Measurements from ENCODE around the gene FRMPD4.

Gene FRMPD4

DNA sequence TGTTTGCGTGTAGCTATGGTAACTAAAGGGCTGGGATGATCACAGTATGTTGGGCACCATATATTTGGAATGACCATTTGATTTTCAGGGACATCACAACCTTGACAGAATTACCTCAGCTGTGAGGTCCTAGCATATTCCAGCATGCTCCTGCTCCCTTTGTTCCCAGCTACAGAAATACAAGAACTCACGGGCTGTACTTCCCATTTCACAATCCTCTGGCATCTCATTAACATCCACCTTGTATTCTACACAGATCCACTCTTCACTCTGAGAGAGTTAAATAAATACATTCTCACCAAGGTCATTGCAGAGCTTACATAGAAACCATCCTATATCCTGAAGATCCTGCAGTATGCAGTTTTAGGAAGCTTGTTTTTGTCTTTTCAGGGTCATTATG, 169.7 kb downstream of the FRMPD4 start:
- DNase-seq = no peak

DNA sequence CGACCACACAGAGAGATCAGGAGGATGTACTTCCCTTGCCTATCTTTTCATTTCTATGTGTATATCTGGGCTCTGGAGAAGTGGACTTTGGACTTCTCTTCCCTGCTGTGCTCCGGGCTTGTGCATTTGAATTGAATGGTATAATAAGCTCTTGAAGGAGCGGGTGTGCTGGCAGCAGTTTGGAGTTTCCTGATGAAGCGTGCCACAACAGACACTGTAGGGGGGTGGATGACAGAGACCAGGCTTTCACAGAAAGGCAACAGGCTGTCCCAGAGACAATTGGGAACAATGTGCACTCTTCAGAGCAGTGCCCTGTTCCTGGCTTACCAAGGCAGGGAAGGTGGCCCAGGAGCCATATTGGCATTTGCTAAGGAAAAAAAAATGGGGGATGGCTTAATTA, 170.1 kb downstream of the FRMPD4 start:
- no peak for DNase-seq

DNA sequence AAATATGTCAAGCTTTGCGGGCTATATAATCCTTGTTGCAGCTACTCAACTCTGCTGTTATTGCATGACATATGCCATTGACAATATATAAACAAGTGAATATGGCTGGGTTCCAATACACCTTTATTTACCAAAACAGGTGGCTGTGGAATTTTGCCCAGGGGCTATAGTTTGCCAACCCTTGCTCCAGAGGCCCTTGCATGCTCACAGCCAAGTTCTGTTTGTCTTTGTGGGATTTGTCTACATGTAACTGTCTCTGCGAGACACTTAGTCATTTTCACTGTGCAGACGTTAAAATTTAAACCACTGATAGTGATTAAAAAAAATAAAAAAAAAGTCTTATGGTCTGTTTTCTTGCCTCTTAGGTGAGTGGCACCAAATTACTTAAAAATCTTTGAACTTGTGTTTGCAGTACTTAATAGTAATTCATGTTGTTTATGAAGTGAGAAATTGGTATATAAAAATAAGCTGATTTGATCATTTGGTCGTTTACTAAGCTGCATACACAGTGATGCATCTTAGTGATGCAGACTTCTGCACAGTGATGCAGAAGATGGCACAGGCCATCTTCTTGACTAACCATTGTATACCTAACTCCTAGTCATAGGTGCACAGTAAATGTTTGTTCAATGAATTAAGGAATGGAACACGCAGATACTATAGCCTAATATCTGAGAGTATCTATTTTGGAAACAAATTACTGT, 170.9 kb downstream of the FRMPD4 start:
- no peak for DNase-seq

DNA sequence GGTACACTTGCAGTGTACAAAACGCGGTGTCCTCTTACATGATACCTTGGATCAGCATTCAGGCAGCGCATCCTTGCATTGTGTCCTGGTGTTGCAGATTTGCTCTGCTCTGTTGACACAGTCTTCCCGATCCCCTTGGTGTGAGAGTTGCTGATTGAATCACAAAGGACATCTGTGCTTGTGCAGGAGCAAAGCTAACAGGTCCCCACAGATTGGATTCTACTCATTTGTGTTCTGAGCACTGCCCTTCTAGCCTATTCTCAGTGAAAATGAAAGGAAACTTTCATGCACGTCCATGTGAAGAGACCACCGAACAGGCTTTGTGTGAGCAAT, 171.4 kb downstream of the FRMPD4 start:
- DNase-seq = no peak

DNA sequence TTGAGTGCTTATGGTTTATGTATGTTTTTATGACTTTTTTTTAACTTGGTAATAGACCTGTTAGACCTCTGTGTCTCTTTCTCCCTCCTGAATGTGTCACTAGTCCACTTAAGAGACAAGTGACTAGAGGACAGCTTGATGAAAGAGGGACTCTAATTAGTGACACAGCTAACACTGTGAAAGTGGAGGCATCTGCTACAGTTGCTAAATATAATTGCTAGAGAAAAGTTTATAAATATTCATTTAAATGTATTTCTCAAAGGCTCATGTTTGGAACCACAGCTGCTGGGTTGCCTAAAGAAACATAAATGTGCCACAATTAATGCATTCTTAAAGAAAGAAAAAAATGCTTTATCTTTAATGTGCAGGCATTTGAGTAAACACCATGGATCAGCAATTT, 176.4 kb downstream of the FRMPD4 start:
- DNase-seq = no peak

DNA sequence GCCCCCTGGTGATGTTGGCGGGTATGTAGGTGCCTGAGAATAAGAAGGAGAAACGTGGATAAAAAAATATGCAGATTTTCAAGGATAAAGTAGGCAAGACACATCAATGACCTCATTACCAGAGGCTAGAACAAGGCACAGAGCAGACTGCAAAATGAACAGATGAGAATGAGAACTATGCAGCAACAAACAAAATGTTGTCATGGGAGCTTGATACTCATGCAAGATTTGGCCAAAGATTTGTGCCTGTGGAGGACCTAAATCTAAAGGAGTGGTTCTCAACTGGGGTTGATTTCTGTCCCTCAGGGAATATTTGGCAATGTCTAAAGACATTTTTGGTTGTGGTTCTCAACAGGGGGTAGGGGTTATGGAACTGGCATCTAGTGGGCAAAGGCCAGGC, 177.3 kb downstream of the FRMPD4 start:
- no peak for DNase-seq

DNA sequence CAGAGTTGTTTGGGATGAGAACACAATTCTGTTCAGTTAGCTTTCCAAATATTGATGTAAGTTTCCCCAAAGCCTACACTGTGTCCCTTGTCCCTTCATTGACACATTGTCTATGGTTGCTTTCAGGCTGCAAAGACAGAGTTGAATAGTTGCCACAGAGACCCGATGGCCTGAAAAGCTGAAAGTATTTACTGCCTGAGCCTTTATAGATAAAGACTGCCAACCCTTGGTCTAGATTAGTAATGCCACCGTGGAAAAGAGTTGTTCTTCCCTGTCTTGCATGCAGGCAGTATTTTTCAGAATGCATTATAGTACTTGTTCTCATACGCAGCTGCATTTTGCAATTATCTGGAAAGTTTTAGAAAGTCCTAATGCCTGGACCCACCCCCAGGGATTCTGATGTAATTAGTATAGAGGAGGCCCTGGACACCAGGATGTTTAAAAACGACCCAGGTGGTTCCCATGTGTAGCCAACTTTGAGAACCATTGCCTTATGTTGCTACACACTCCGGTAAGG, 180.8 kb downstream of the FRMPD4 start:
- no peak for DNase-seq

DNA sequence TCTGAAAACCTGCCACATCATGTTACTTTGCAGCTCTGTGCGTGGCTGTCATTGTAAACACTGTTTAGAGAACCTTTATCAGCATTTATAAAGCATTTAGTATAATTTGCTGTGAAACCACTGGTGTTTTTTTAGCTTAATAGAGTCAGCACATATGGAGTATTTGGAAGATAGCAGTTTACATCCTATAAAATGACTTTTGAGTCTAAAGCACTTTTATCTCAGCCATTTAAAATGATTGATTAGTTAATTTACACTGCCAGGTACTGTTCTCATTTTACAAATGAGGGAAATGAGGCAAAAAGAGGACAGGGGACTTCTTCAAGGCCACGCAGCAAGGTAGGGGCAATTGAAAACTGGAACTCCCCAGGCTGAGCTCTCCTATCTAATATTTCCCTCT, 181.7 kb downstream of the FRMPD4 start:
- DNase-seq = no peak

DNA sequence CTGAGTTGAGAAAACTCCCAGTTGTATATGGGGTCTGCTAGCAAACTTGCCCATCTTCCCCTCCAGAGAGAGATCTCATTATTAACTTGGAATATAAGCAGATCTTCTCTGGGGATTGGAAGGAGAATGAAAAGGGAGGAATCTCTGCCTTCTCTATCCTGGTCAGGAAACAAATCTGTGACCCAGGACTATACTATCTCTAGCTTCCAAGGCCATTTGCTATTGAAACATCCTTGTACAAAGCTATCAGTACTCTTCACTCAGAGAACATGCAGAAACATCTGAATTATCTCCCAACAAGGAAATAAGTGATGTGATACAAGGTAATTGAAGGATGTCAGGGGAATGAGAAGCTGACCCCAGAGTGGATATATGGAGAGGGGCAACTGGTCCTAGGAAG, 183.8 kb downstream of the FRMPD4 start:
- no peak for DNase-seq

DNA sequence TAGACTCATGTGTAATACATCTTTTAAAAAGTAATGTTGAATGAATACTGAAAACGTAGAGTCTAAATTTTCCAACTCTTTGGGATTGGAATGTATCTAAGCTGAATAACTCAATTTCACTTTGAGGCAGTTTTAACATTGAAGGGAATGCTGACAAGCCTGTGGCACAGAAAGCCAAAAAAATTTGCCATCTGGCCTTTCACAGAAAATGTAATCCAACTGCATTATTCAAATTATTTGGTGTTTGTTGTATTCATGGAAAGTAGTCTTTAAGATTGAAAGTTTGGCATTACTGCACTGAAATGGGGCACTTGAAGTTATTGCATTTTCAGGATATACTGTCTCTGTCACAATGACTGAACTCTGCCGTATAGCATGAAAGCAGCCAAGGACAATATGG, 186.9 kb downstream of the FRMPD4 start:
- DNase-seq = no peak

DNA sequence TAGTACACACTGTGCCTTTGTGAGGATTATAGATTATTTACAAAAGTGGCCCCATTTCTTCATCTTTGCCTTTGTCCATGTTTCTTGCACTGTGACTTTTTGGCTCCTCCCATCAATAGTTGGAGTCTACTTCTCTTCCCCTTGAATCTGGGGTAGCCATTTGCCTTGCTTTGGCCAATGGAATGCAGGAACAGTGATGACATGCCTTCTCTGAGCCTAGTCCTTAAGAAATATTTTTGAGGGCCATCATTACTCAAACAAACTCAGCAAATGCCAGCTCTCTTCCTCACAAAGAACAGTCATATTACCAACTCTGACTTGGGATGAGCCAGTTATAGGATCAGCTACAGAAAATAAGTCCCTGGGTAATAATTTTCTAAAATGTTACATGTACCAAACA, 189.6 kb downstream of the FRMPD4 start:
- no peak for DNase-seq

DNA sequence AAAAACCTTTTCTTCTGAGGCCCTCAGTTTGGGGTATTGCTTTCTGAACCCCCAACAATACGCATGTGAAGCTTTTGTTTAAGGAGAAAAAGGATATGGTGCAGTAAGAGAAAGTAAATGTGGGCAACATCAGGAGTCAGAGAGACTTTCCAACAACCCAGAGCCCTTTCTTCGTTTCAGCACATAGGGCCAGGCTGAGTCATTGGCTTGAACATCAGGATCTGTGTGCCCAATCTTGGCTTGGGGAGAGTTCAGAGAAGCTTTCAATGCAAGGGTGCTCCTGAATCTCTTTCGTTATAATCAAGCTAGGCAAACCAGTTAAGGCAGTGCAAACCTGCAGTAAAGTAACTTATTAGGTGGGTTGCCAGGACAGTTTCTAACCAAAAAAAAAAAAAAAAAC, 191.2 kb downstream of the FRMPD4 start:
- DNase-seq = no peak

DNA sequence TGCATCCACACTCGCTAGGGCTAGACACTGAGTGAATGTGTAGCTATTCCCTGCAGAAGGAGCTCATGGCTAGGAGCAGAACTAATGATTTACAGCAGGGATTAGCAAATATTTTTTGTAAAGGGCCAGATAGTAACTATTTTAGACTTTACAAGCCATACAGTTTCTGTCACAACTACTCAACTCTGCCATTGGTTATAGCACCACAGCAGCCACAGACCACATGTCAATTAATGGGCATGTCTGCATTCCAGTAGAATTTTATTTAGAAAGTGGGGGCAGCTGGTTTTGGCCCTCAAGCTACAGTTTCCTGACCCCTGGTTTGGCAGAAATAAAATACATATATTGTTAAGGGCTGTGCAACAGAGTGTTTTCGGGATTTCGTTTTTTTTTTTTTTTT, 192.6 kb downstream of the FRMPD4 start:
- DNase-seq = no peak

DNA sequence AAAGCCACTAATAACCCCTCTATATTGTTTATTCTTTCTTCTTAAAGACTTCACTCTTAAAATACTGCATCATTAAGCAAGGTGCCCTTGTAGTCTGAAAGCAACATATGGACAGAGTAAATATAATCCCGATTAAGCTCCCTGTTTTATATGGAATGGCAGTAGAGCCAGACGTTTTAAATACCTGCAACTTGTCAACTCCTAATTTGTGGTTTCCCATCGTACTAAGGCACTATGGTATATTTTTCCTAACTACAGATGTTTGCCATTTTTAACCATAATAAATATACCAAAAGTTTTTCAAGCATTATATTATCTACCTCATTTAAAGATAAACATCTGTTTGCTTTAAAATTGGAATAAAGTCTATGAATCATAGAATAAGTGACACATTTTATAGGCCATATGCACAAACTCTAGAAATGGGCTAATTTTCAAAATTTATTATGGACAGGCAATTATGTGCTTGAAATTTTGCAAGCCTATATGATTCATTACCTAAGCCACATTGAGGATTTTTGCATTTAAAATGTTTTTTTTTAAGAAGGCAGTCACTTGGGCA, 194.6 kb downstream of the FRMPD4 start:
- no peak for DNase-seq

DNA sequence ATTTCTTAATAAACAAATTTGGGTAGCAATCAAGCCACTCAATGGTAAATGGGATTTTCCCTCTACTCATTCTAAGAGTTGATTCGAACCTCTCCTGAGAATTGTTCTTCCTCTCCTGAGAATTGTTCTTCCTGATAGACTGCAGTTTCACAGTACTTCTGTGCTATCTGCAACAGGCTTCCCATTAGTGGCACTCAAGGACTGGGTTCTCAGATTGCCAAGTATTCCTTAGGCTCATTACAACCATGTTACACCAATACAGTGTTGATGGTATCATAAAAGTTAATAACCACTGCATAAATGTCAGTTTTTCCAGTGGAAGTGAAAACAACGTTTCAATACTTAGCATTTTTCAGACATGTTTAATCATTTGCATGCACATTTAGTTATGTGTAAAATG, 201.6 kb downstream of the FRMPD4 start:
- DNase-seq = no peak

DNA sequence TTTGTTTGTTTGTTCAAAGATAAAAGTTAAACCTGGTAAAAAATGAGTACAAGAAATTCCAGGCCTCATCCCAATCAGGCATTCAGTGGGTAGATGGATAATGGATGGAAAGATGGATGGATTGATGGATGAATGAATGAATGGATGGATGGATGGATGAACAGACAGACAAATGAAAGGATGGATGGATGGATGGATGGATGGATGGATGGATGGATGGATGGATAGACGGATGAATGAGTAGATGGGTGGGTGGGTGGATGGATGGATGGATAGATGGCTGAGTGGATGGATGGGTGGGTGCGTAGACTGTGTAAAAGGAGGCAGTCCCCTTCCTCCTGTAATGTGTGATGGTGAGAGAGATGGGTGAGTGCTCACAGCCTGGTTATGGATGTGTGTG, 206.7 kb downstream of the FRMPD4 start:
- no peak for DNase-seq

DNA sequence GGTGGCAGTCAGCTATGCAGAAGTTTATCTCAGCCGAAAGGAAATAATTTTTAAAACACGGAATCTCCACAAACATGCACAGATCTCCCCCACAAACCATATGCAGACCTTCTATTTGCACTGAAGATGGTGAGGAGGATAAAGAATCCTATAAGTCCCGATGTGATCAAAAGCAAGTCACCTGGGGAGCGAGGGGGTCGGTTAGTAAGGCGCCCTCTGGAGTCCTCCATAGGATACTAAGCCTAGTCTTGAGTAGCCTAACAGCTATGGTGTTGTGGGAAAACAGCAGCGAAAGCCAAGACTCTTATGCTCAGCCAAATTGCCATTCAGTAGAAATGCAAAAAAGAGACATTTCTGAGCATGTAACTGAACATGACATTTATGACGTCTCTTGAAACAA, 210.9 kb downstream of the FRMPD4 start:
- no peak for DNase-seq

DNA sequence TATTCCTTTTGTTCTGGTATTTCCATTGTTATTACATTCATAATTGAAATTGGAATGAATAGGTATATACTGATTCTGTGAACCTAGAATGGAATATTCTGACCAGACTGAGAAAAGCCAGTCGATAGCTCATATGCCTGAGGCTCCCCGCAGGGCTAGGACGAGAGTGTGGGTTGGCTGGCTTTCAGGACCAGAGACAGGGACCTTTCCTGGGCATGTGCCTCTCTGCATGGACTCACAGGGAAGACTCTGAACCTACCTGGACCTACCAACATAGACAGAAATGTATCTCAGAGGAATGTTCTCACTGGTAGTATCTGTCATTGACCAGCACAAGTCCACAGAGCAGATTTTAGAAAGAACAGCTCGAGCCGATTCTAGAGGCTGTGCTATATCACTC, 214.6 kb downstream of the FRMPD4 start:
- DNase-seq = no peak

DNA sequence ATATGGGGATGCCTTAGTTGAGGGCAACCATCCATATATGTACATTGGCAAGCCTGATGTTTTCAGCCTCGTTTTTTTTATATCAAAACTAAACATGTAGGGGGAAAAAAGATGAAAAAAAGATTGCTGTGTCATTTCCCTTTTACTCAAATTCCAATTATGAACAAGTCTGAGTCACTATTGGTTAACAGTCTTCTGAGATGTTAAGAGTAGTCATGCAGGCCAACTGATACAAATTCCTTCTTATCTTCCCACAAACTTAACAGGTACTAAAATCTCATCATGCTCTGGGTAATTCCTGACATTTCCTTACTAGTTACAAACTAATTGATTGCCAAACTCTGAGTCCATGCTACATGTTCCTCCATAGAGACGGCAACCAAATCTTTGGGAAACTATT, 222.1 kb downstream of the FRMPD4 start:
- no peak for DNase-seq

DNA sequence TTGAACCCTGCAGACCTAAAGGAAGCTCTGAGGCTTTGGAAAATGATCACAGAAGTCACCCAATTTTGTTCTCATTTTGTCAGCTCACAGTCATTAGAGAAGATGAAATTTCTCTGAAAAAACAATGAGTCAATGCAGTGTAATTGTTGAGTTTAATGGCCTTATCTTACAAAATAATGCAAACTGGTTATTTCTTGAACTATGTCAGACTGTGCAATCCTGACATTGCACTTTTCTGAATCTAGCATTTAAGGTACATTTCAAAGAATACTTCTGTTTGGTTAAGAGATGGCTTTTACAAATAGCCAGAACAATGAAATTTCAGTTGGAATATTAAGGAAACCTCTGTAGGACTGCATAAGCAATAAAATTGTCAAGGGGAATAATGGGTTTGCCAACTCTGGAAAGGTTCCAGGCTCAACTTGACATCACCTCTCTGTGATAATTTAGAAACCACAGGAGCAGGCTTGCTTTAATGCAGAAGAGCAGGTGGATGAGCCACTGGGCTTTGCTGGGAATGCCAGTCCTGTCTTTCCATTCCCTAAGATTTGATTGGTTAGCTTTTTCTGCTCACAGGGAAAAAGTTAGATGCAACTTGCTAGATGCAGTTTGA, 222.8 kb downstream of the FRMPD4 start:
- DNase-seq = no peak

DNA sequence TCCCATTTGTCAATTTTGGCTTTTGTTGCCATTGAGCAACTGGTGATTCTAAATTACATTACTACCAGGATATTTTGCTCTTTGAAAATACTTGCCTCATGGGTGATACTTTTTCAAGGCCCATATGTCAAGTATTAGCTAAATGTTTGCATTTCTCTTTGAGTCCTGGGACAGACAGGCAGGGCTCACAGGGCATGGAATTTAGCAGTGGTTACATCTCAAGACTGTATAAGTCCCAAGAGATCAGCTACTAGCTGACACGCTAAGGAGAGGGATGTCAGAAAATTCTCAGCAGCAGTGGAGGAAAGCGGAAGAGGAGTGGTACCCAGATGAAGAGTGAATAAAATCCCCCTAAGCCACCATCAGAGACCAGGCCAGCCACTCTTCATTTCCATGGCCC, 224.9 kb downstream of the FRMPD4 start:
- DNase-seq = no peak

DNA sequence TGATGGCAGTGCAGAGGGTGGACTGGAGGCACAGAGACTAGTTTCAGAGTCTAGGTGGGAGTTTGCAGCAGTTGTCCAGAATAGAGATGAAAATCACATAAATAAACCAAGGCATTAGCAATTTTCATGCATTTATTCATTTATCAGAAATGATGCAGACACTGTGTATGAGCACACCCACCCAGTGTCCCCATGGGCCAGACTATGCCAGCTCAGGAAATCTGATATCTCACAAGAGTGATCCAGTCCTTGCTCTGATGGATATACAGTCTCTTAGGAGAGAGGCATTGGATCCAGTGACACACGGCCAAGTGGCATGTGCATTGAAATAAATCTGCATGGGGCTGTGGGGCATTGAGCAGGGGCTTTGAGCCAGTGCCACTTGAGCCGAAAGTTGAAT, 228.2 kb downstream of the FRMPD4 start:
- no peak for DNase-seq

DNA sequence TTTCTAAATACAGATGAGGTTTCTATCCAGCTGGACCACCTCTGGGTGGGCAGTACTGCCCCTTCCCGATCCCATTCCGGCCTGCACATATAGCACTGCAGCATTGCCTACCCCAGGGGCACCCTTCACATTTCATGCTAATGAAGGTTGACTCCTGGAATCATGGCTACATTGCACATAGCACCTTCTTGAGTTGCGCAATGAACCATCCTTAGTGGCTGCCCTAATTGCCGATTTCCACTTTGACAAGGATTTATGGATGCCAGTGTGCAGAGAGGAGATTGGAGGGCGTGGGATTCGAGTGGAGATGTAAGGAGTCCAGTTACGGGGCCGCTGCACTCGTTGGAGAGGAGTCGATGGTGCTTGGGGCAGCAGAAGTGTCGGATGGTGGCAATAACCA, 229.0 kb downstream of the FRMPD4 start:
- DNase-seq = no peak

DNA sequence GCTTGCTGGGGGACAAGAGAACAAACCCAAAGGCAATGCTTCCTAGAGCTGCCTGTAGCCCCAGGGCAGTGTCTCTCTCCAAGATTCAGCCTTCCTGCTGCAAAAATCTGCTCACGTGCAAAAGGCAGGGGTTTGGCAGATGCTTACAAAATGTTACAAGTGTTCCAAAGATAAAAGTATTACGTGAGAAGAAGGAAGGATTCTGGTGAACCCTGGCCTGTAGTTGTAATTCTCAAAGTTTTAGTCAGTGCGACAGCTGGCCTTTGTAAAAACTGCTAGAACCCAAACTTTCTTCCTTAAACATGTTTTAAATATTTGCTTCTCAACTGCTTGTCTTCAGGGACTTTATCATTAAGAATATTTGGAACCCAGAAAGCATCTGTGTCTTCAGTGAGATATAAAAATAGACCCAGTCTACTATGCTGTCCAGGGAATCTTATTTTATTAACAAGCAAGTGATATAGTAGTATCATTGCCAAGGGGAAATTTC, 232.3 kb downstream of the FRMPD4 start:
- DNase-seq = no peak

DNA sequence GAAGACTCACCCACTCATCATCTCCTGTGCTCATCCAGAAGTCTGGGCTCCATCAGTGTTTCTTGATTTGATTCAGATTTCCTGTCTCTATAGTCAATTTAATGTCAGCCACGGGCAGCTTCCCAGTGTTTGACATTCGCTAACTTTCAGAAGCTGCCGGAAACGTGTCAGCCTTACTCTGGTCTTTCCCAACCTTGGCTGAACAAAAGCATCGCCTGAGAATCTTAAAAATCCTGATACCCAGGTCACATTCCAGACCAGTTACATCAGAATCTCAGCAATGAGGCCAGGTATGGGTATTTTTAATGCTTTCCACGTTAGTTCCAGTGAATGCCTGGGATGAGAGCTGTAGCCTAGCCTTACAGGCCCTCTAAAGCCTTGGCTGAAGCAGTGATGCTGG, 233.8 kb downstream of the FRMPD4 start:
- DNase-seq = no peak
